MCF 10A (cell line): ENCODE measurements around the gene PTCSC3. TPM values are rescaled to one million over a fixed set of nuclear protein-coding genes. Genes with fewer than 3 reads are reported as not detected.
A peak's percentile ranks its signal among the peaks of the same experiment; 100 is the strongest.

ENCODE experiments used
- BruUV-seq: library from RNA; stranded (reverse); fragments of 400-500 nt; replicated peaks from 2 replicates; lab custom pipeline; 2021; lab: Mats Ljungman, UMichigan
- CTCF ChIA-PET: fragments of 300-600 bp; sonication (Branson Sonifier 250); formaldehyde crosslinking; extraction: SDS; loops from one replicate; lab custom pipeline; 2021; ENCODE audit warnings: antibody characterized with exemption, inconsistent platforms; lab: Yijun Ruan, JAX
- POLR2A ChIA-PET: fragments of 300-600, 350-650 bp; sonication (Branson Sonifier 250); formaldehyde crosslinking; extraction: SDS; loops from one replicate; lab custom pipeline; 2020; ENCODE audit warnings: antibody characterized with exemption, inconsistent platforms; lab: Yijun Ruan, JAX
- DNase-seq: peaks from one replicate; pipeline ENCODE4 v3.0.0-alpha.2; 2018; ENCODE audit not compliant: unreplicated experiment
- H3K27ac Mint-ChIP-seq: one replicate; pipeline ENCODE4 v1.8.0; 2022; ENCODE audit warnings: mild to moderate bottlenecking, low read depth, mixed read lengths; ENCODE audit not compliant: unreplicated experiment
- H3K27me3 Mint-ChIP-seq: one replicate; pipeline ENCODE4 v1.8.0; 2022; ENCODE audit warnings: mixed read lengths; ENCODE audit not compliant: insufficient read depth, unreplicated experiment
- H3K36me3 Mint-ChIP-seq: one replicate; pipeline ENCODE4 v1.8.0; 2022; ENCODE audit warnings: mild to moderate bottlenecking, moderate library complexity, mixed read lengths; ENCODE audit not compliant: insufficient read depth, unreplicated experiment
- H3K4me1 Mint-ChIP-seq: one replicate; pipeline ENCODE4 v1.8.0; 2022; ENCODE audit warnings: mixed read lengths; ENCODE audit not compliant: insufficient read depth, unreplicated experiment
- H3K4me3 Mint-ChIP-seq: one replicate; pipeline ENCODE4 v1.8.0; 2022; ENCODE audit warnings: mild to moderate bottlenecking, moderate library complexity, mixed read lengths; ENCODE audit not compliant: unreplicated experiment
- H3K9me3 Mint-ChIP-seq: one replicate; pipeline ENCODE4 v1.8.0; 2022; ENCODE audit warnings: mixed read lengths; ENCODE audit not compliant: unreplicated experiment
- CTCF ChIP-seq: fragments of 200-600 bp; IDR thresholded peaks from one replicate; pipeline ENCODE4 v1.8.0; 2022; ENCODE audit warnings: antibody characterized with exemption, mild to moderate bottlenecking; ENCODE audit not compliant: unreplicated experiment
- intact Hi-C: fragments of 100-400 bp; cut with micrococcal nuclease; formaldehyde crosslinking; loops from 2 replicates; pipeline ENCODE4 v1.14.1; 2022
- total RNA-seq: library from RNA; stranded (reverse); gene quantifications from 2 replicates; pipeline ENCODE4 v1.2.3, GENCODE V29; 2022

PTCSC3 gene
- total RNA-seq, 1 experiment from 2014 or later: not detected

- BruUV-seq: no TSS peak
- no peak for DNase-seq
- H3K27me3 Mint-ChIP-seq: no peaks in the 10 kb centered on the region
- CTCF ChIA-PET: interaction anchor here (0.7 to 0.8 kb wide), 2 partner anchors 152 to 1329 kb away, joined by 3 read pairs; no protein-coding TSS in a partner anchor
- TF ChIP-seq CTCF: no peak
- intact Hi-C loops: no loop called here
- no peaks in the 10 kb centered on the region for H3K36me3 Mint-ChIP-seq
- no peaks in the 10 kb centered on the region for H3K4me1 Mint-ChIP-seq
- H3K9me3 Mint-ChIP-seq: peaks cover 6% of the 10 kb centered on the region
- H3K27ac Mint-ChIP-seq: no peak overlapping the region
- no peak overlapping the region for H3K4me3 Mint-ChIP-seq
- POLR2A ChIA-PET: interaction anchor here (0.6 kb wide), 1 partner anchor 25 kb away, joined by 3 read pairs; no protein-coding TSS in a partner anchor
These were observed 14.7 kb downstream of the PTCSC3 start for GRCh38 chr14:36161776-36162175.

GRCh38 chr14:36151335-36151734 lies 25.2 kb downstream of the PTCSC3 start:
- no TSS peak for BruUV-seq
- no peaks in the 10 kb centered on the region for H3K4me1 Mint-ChIP-seq
- H3K9me3 Mint-ChIP-seq: peaks cover 21% of the 10 kb centered on the region
- no peaks in the 10 kb centered on the region for H3K27me3 Mint-ChIP-seq
- POLR2A ChIA-PET: no interaction called here
- H3K4me3 Mint-ChIP-seq: no peak overlapping the region
- CTCF ChIA-PET: interaction anchor here (0.7 kb wide), 1 partner anchor 158 kb away, joined by 3 read pairs; no protein-coding TSS in a partner anchor
- no peaks in the 10 kb centered on the region for H3K36me3 Mint-ChIP-seq
- no peak for TF ChIP-seq CTCF
- no peak for DNase-seq
- intact Hi-C loops: no loop called here
- H3K27ac Mint-ChIP-seq: no peak overlapping the region

GRCh38 chr14:36134038-36134437 lies 42.5 kb downstream of the PTCSC3 start:
- peak overlapping the region; percentile 33 for H3K27ac Mint-ChIP-seq
- intact Hi-C loops: no loop called here
- no TSS peak for BruUV-seq
- no peak for TF ChIP-seq CTCF
- no peaks in the 10 kb centered on the region for H3K27me3 Mint-ChIP-seq
- ChIA-PET POLR2A (no interaction called here), CTCF (no interaction called here)
- peaks cover 12% of the 10 kb centered on the region for H3K4me1 Mint-ChIP-seq
- no peaks in the 10 kb centered on the region for H3K36me3 Mint-ChIP-seq
- no peak for DNase-seq
- H3K4me3 Mint-ChIP-seq: no peak overlapping the region
- no peaks in the 10 kb centered on the region for H3K9me3 Mint-ChIP-seq

- CTCF ChIA-PET: no interaction called here
- H3K27ac Mint-ChIP-seq: no peak overlapping the region
- no peaks in the 10 kb centered on the region for H3K27me3 Mint-ChIP-seq
- no peaks in the 10 kb centered on the region for H3K9me3 Mint-ChIP-seq
- POLR2A ChIA-PET: no interaction called here
- no peak for TF ChIP-seq CTCF
- intact Hi-C loops: no loop called here
- no peaks in the 10 kb centered on the region for H3K36me3 Mint-ChIP-seq
- H3K4me3 Mint-ChIP-seq: no peak overlapping the region
- no peak for DNase-seq
- H3K4me1 Mint-ChIP-seq: peaks cover 17% of the 10 kb centered on the region
- no TSS peak for BruUV-seq
These were observed 43.7 kb downstream of the PTCSC3 start for GRCh38 chr14:36132826-36133225.
